CD14-positive monocyte (primary cell): ENCODE measurements around the gene ZNRF2. TPM values are rescaled to one million over a fixed set of nuclear protein-coding genes. Genes with fewer than 3 reads are reported as not detected.

Experiments
- DNase-seq, 3 donors: peaks; one replicate each; pipeline ENCODE4 v3.0.0-alpha.2; 2011 to 2022
- H2AFZ ChIP-seq: 2 replicates; pipeline ENCODE4 v1.6.0; 2012; ENCODE audit warnings: mild to moderate bottlenecking, low read depth, low read length, inconsistent platforms; ENCODE audit not compliant: insufficient read depth, poor library complexity, severe bottlenecking
- H3K27ac ChIP-seq, 2 donors: 1 replicate in 1 of 2; 2 replicates in 1 of 2; pipeline ENCODE4 v1.5.1; 2012 to 2013; ENCODE audit warnings: low read length in 2 of 2, control low read depth in 1 of 2, inconsistent platforms in 1 of 2, low read depth in 1 of 2, mild to moderate bottlenecking in 1 of 2
- H3K27me3 ChIP-seq, 2 donors: one replicate each; pipeline versions ENCODE4 v1.6.0 to v1.6.1; 2011 to 2013; ENCODE audit warnings: low read length in 2 of 2; ENCODE audit not compliant: control insufficient read depth in 2 of 2, insufficient read depth in 2 of 2
- H3K36me3 ChIP-seq, 2 donors: replicated peaks in 1 of 2; 1 replicate in 1 of 2; 2 replicates in 1 of 2; pipeline versions ENCODE4 v1.5.1 to v1.6.1; 2012 to 2013; ENCODE audit warnings: low read length in 2 of 2, control low read depth in 1 of 2, inconsistent platforms in 1 of 2, mild to moderate bottlenecking in 1 of 2; ENCODE audit not compliant: insufficient read depth in 2 of 2, control insufficient read depth in 1 of 2
- H3K4me1 ChIP-seq, 2 donors: 1 replicate in 1 of 2; 2 replicates in 1 of 2; pipeline versions ENCODE4 v1.5.1 to v1.6.1; 2012 to 2013; ENCODE audit warnings: low read length in 2 of 2, control low read depth in 1 of 2, inconsistent platforms in 1 of 2, mild to moderate bottlenecking in 1 of 2, moderate library complexity in 1 of 2; ENCODE audit not compliant: insufficient read depth in 2 of 2, control insufficient read depth in 1 of 2
- H3K4me2 ChIP-seq: replicated peaks from 2 replicates; pipeline ENCODE3; 2012; ENCODE audit warnings: low read length, moderate library complexity, mild to moderate bottlenecking; ENCODE audit not compliant: poor library complexity, severe bottlenecking; ENCODE audit errors: extremely low read depth
- H3K4me3 ChIP-seq, 3 experiments: fragments of 200-600 bp in 1 of 3; sonication (generic) in 1 of 3; replicated peaks in 1 of 3; 1 replicate in 2 of 3; 2 replicates in 1 of 3; pipeline ENCODE4 v1.5.1; 2011 to 2013; ENCODE audit warnings: low read length in 3 of 3, mild to moderate bottlenecking in 3 of 3, control low read depth in 2 of 3, low read depth in 2 of 3, inconsistent platforms in 1 of 3, moderate library complexity in 1 of 3
- H3K79me2 ChIP-seq: 2 replicates; pipeline ENCODE4 v1.6.0; 2012; ENCODE audit warnings: mild to moderate bottlenecking, control low read depth, inconsistent platforms, low read length, moderate library complexity; ENCODE audit not compliant: insufficient read depth
- H3K9ac ChIP-seq: 2 replicates; pipeline ENCODE4 v1.6.0; 2017; ENCODE audit warnings: low read length, mild to moderate bottlenecking; ENCODE audit not compliant: insufficient read depth, poor library complexity, severe bottlenecking
- H3K9me3 ChIP-seq, 2 donors: replicated peaks in 1 of 2; 1 replicate in 1 of 2; 2 replicates in 1 of 2; pipeline versions ENCODE4 v1.5.1 to v1.6.1; 2012 to 2013; ENCODE audit warnings: low read length in 2 of 2, control low read depth in 1 of 2; ENCODE audit not compliant: control insufficient read depth in 1 of 2, insufficient read depth in 1 of 2
- H4K20me1 ChIP-seq: 2 replicates; pipeline ENCODE4 v1.6.0; 2012; ENCODE audit warnings: mild to moderate bottlenecking, low read length, control low read depth, moderate library complexity; ENCODE audit not compliant: insufficient read depth
- H3K27ac Mint-ChIP-seq, 7 donors: one replicate each; pipeline ENCODE4 v1.8.0; 2020; ENCODE audit warnings: mild to moderate bottlenecking in 7 of 7, mixed read lengths in 7 of 7, moderate library complexity in 6 of 7, inconsistent platforms in 2 of 7
- H3K27me3 Mint-ChIP-seq, 3 donors: one replicate each; pipeline ENCODE4 v1.8.0; 2021 to 2022; ENCODE audit warnings: low read depth in 3 of 3, mild to moderate bottlenecking in 3 of 3, mixed read lengths in 3 of 3, moderate library complexity in 3 of 3, inconsistent platforms in 1 of 3
- H3K36me3 Mint-ChIP-seq, 2 donors: one replicate each; pipeline ENCODE4 v1.8.0; 2020; ENCODE audit warnings: mixed read lengths in 2 of 2, inconsistent platforms in 1 of 2, mild to moderate bottlenecking in 1 of 2
- H3K4me1 Mint-ChIP-seq: one replicate; pipeline ENCODE4 v1.8.0; 2020; ENCODE audit warnings: mild to moderate bottlenecking, mixed read lengths
- H3K4me3 Mint-ChIP-seq, 2 donors: one replicate each; pipeline ENCODE4 v1.8.0; 2020; ENCODE audit warnings: mild to moderate bottlenecking in 2 of 2, mixed read lengths in 2 of 2, moderate library complexity in 1 of 2
- H3K9me3 Mint-ChIP-seq, 7 donors: one replicate each; pipeline ENCODE4 v1.8.0; 2020 to 2022; ENCODE audit warnings: mixed read lengths in 7 of 7, mild to moderate bottlenecking in 6 of 7, moderate library complexity in 6 of 7, inconsistent platforms in 2 of 7
- CTCF ChIP-seq: fragments of 200-600 bp; IDR thresholded peaks from one replicate; pipeline ENCODE4 v1.8.0; 2022; ENCODE audit warnings: antibody characterized with exemption, mild to moderate bottlenecking
- WGBS: methylation state at CpG from one replicate; pipeline ENCODE4 v1.1.5; 2013; ENCODE audit warnings: missing lambda C conversion rate; ENCODE audit not compliant: insufficient coverage; 5-methylcytosine and 5-hydroxymethylcytosine counted together
- intact Hi-C, 2 donors: fragments of 100-400 bp; cut with micrococcal nuclease; formaldehyde crosslinking; loops; one replicate each; pipeline versions ENCODE4 v1.15.0 to v1.15.1; 2023
- polyA plus RNA-seq, 3 donors: library from polyadenylated mRNA; depleted of rRNA in 1 of 3; unstranded in 2 of 3; stranded (reverse) in 1 of 3; fragments of 300-500 nt in 2 of 3; fragments of >200 nt in 1 of 3; fragmentation: Illumina TruSeq in 2 of 3; gene quantifications; 1 replicate in 2 of 3; 2 replicates in 1 of 3; pipeline ENCODE4 v1.2.3, GENCODE V29; 2012 to 2021

The ZNRF2 gene
- polyA plus RNA-seq, 3 donors: 1.9 to 9.5 (median 5.7) TPM

GRCh38 chr7:30382607-30383006, 98.2 kb downstream of the ZNRF2 start:
- TF ChIP-seq CTCF: no peak
- Histone ChIP-seq H4K20me1 (no peaks in the 10 kb centered on the region), H2AFZ (no peak overlapping the region), H3K9ac (no peak overlapping the region), H3K4me1 (no peaks in the 10 kb centered on the region), H3K4me3 (no peak overlapping the region), H3K36me3 (no peaks in the 10 kb centered on the region), H3K27me3 (no peaks in the 10 kb centered on the region), H3K4me2 (no peak overlapping the region), H3K9me3 (no peaks in the 10 kb centered on the region), H3K79me2 (no peaks in the 10 kb centered on the region), H3K27ac (no peak overlapping the region)
- no peak overlapping the region for H3K27ac Mint-ChIP-seq
- peaks cover 0 to 13% (median 11%) of the 10 kb centered on the region in 7 donors for H3K9me3 Mint-ChIP-seq
- H3K4me1 Mint-ChIP-seq: peaks cover 2% of the 10 kb centered on the region
- H3K27me3 Mint-ChIP-seq: peaks cover 0 to 2% (median 0%) of the 10 kb centered on the region in 3 donors
- intact Hi-C loops: no loop called here
- WGBS: no CpG with 5 or more reads among the region's 1 CpG
- H3K4me3 Mint-ChIP-seq: no peak overlapping the region
- H3K36me3 Mint-ChIP-seq: peaks cover 2 to 5% of the 10 kb centered on the region in 2 donors
- DNase-seq: no peak

DNA sequence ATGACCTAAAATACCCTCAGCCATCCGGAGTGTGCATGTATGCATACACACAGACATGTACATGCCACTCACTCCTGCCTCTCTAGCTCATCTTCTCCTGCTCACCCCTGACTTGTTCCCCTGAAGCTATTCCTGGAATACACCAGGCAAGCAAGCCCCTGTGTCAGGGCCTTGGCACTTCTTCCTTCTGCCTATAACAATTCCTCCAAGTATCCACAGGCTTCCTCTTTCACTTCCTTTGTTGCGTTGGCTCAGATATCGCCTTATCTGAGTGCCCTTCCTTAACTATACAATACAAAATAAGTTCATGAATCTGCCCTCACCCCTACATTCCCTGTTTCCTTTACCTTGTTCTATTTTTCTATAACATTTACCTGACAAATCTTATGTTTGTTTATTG, 105.4 kb downstream of the ZNRF2 start:
- H3K79me2 ChIP-seq: no peaks in the 10 kb centered on the region
- Mint-ChIP-seq H3K27me3 (peaks cover 0 to 2% (median 0%) of the 10 kb centered on the region in 3 donors), H3K4me1 (peaks cover 9% of the 10 kb centered on the region), H3K9me3 (peaks cover 3 to 14% (median 5%) of the 10 kb centered on the region in 7 donors), H3K4me3 (no peak overlapping the region), H3K36me3 (peaks cover 12 to 19% of the 10 kb centered on the region in 2 donors), H3K27ac (peak overlapping the region in 3 of 7 donors; percentile 47 to 75 (median 50))
- no peak for TF ChIP-seq CTCF
- no peak overlapping the region for H3K9ac ChIP-seq
- no peaks in the 10 kb centered on the region for H4K20me1 ChIP-seq
- no peak overlapping the region for H3K27ac ChIP-seq
- peaks cover 2 to 6% of the 10 kb centered on the region in 2 donors for H3K4me1 ChIP-seq
- H3K4me2 ChIP-seq: no peak overlapping the region
- H3K9me3 ChIP-seq: no peaks in the 10 kb centered on the region
- peak; percentile 11 to 37 (median 27) for DNase-seq
- 27% methylated on average over 3 of the region's 3 CpGs for WGBS
- intact Hi-C loops: no loop called here
- no peaks in the 10 kb centered on the region for H3K27me3 ChIP-seq
- H3K4me3 ChIP-seq: no peak overlapping the region
- H3K36me3 ChIP-seq: peaks cover 0 to 8% of the 10 kb centered on the region in 2 donors
- H2AFZ ChIP-seq: no peak overlapping the region
